Kidney (tissue), 14 donors: ENCODE results near the gene SYT13. TPM values are rescaled to one million over a fixed set of nuclear protein-coding genes. Genes with fewer than 3 reads are reported as not detected.

ENCODE experiments used
- DNase-seq, 5 donors: peaks; one replicate each; pipeline ENCODE4 v3.0.0-alpha.2; 2013 to 2020
- FAIRE-seq: peaks from 2 replicates; lab custom pipeline; 2012; peaks lifted over from hg19 to GRCh38; lab: Jason Lieb, UNC
- H3K27ac ChIP-seq, 2 donors: one replicate each; pipeline ENCODE4 v1.7.0; 2013; ENCODE audit warnings: low read depth in 2 of 2, low read length in 2 of 2, inconsistent platforms in 1 of 2
- H3K27me3 ChIP-seq: one replicate; pipeline ENCODE4 v1.7.1; 2013; ENCODE audit warnings: low read length, inconsistent platforms; ENCODE audit not compliant: control insufficient read depth, insufficient read depth
- H3K36me3 ChIP-seq, 3 donors: one replicate each; pipeline versions ENCODE4 v1.7.0 to v1.7.1; 2013; ENCODE audit warnings: low read length in 3 of 3, control low read depth in 1 of 3, inconsistent platforms in 1 of 3; ENCODE audit not compliant: insufficient read depth in 3 of 3, control insufficient read depth in 2 of 3
- H3K4me1 ChIP-seq, 3 donors: one replicate each; pipeline versions ENCODE4 v1.7.0 to v1.7.1; 2013; ENCODE audit warnings: low read length in 3 of 3, inconsistent platforms in 1 of 3, low read depth in 1 of 3; ENCODE audit not compliant: control insufficient read depth in 2 of 3, insufficient read depth in 2 of 3
- H3K4me3 ChIP-seq, 3 donors: one replicate each; pipeline versions ENCODE4 v1.7.0 to v1.8.1; 2013; ENCODE audit warnings: low read length in 3 of 3, control low read depth in 1 of 3, inconsistent platforms in 1 of 3
- H3K9ac ChIP-seq, 3 donors: one replicate each; pipeline versions ENCODE4 v1.7.0 to v1.7.1; 2013; ENCODE audit warnings: low read length in 3 of 3, control low read depth in 1 of 3, inconsistent platforms in 1 of 3
- H3K9me3 ChIP-seq, 3 donors: one replicate each; pipeline versions ENCODE4 v1.7.0 to v1.7.1; 2013; ENCODE audit warnings: low read length in 3 of 3, control low read depth in 1 of 3, inconsistent platforms in 1 of 3; ENCODE audit not compliant: control insufficient read depth in 2 of 3, insufficient read depth in 1 of 3
- CTCF ChIP-seq: IDR thresholded peaks from 3 replicates; pipeline ENCODE4 v1.5.1; 2012; ENCODE audit warnings: mild to moderate bottlenecking, moderate library complexity, borderline replicate concordance; ENCODE audit not compliant: insufficient read depth; ENCODE audit errors: extremely low read depth
- intact Hi-C: fragments of 100-400 bp; cut with DNase I; formaldehyde crosslinking; loops from one replicate; pipeline ENCODE4 v1.11.1; 2022
- polyA plus RNA-seq: library from polyadenylated mRNA; stranded (reverse); fragments of 350-450 nt; fragmentation: Illumina TruSeq; extraction: RNeasy Lipid Tissue Mini Kit (QIAGEN cat#74804); gene quantifications from one replicate; pipeline ENCODE4 v1.2.3, GENCODE V29; 2014; ENCODE audit warnings: low read depth, low replicate concordance; ENCODE audit not compliant: insufficient read depth
- total RNA-seq: library from RNA; stranded (reverse); fragmentation: NEBNext Ultra II Directional; extraction: Animal tissue kit (Norgen Biotek cat#: 25700); gene quantifications from one replicate; pipeline ENCODE4 v1.2.1, GENCODE V29; 2021
- donor health status: control.
- donor health status: control.
- donor health status: control.
- donor health status: control.
- donor health status: control.
- donor health status: DM: yes; HTN: yes; CAD: no.
- donor health status: Normal renal cell carcinoma (clear cell type).

Gene SYT13
- total and polyA plus RNA-seq, 2 donors from 2014 or later: 6.8 to 16.4 TPM

- Histone ChIP-seq H3K4me1 (peaks cover 0 to 2% (median 0%) of the 10 kb centered on the region in 3 donors), H3K4me3 (no peak overlapping the region), H3K36me3 (no peaks in the 10 kb centered on the region), H3K9ac (no peak overlapping the region), H3K27ac (peak overlapping the region in 1 of 2 donors; percentile 15), H3K9me3 (no peaks in the 10 kb centered on the region), H3K27me3 (no peaks in the 10 kb centered on the region)
- FAIRE-seq (no peak), DNase-seq (peak in 3 of 5 donors; percentile 44 to 74 (median 68))
- intact Hi-C loops: no loop called here
- no peak for TF ChIP-seq CTCF
These were observed 4.1 kb downstream of the SYT13 start for GRCh38 chr11:45282081-45282480.

DNA sequence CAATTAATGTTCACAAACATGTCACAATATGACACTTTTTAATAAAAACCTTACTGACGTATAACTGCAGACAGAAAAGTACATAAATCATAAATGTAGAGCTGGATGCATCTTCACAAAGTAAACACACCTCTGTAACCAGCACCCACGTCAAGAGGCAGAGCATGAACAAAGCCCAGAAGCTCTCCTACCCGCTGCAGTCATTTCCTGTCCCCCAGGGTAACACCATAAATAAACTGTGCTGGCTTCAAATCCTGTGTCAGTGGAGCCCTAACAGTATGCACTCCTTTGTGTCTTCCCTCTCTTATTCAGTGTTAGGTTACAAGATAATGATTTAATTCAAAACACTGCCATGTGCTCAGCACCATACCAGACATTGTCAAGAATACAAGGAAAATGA is 5.7 kb downstream of the SYT13 start:
- no peaks in the 10 kb centered on the region for H3K9me3 ChIP-seq
- no peak for TF ChIP-seq CTCF
- DNase-seq: no peak
- H3K4me1 ChIP-seq: no peaks in the 10 kb centered on the region
- H3K9ac ChIP-seq: no peak overlapping the region
- no peak overlapping the region for H3K27ac ChIP-seq
- H3K4me3 ChIP-seq: no peak overlapping the region
- no peaks in the 10 kb centered on the region for H3K36me3 ChIP-seq
- H3K27me3 ChIP-seq: no peaks in the 10 kb centered on the region
- no peak for FAIRE-seq
- intact Hi-C loops: no loop called here

DNA sequence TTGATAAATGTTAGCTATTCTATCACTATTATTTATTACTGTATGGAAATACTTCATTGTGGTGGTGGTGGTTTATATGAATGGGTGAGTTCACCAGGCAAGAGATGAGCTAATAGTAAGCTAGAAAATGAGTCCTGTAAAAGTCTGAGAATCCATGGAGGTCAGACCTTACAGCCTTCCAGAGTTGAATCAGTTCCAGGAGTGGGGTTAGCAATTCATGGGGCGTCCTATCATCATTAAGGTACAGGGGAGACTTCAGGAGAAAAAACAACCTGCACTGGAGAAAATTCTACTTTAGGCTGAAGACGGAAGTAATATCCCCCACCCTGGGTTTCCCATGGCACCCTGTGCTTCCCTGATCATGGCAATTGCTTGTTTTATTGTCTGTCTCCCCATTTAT is 6.5 kb downstream of the SYT13 start:
- intact Hi-C loops: no loop called here
- DNase-seq (no peak), FAIRE-seq (no peak)
- Histone ChIP-seq H3K27ac (no peak overlapping the region), H3K4me1 (no peaks in the 10 kb centered on the region), H3K4me3 (no peak overlapping the region), H3K9ac (no peak overlapping the region), H3K27me3 (no peaks in the 10 kb centered on the region), H3K9me3 (no peaks in the 10 kb centered on the region), H3K36me3 (no peaks in the 10 kb centered on the region)
- TF ChIP-seq CTCF: no peak

DNA sequence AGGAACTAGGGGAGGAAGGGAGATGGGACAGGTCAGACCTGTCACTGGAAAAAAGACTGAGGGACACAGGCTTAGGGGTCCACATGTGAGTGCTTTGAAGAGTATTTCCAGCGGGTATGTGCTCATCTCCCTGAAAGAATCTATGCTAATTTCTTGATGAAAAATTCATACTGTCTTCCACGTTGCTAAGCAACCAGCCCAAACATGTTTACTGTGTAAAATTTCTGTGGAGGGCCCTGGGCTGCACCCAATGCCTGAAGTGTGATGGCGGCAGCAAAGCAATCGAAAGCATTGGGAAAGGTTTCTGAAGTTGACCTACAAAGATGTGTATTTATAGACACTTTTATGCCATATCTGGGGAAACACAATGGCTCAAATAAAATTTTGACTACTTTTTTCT is 7.4 kb downstream of the SYT13 start:
- H3K4me1 ChIP-seq: no peaks in the 10 kb centered on the region
- no peaks in the 10 kb centered on the region for H3K27me3 ChIP-seq
- H3K9ac ChIP-seq: no peak overlapping the region
- no peak for FAIRE-seq
- H3K9me3 ChIP-seq: no peaks in the 10 kb centered on the region
- no peaks in the 10 kb centered on the region for H3K36me3 ChIP-seq
- intact Hi-C loops: no loop called here
- H3K27ac ChIP-seq: no peak overlapping the region
- no peak for TF ChIP-seq CTCF
- no peak overlapping the region for H3K4me3 ChIP-seq
- DNase-seq: no peak
